Retinal pigment epithelial cell (primary cell): ENCODE data around the gene KCNQ1.

Source experiments
- DNase-seq: peaks from one replicate; pipeline ENCODE4 v3.0.0-alpha.2; 2010; ENCODE audit warnings: low read depth
- H3K4me3 ChIP-seq: 2 replicates; pipeline ENCODE4 v1.5.1; 2011; ENCODE audit warnings: mild to moderate bottlenecking, low read length, control low read depth, moderate library complexity
- TF ChIP-seq, protein P1 (sequence below): conservative IDR thresholded peaks from 2 replicates; pipeline ENCODE4 v1.5.1; 2011; ENCODE audit warnings: low read depth, low read length, control low read depth, inconsistent platforms

KCNQ1 gene

DNA sequence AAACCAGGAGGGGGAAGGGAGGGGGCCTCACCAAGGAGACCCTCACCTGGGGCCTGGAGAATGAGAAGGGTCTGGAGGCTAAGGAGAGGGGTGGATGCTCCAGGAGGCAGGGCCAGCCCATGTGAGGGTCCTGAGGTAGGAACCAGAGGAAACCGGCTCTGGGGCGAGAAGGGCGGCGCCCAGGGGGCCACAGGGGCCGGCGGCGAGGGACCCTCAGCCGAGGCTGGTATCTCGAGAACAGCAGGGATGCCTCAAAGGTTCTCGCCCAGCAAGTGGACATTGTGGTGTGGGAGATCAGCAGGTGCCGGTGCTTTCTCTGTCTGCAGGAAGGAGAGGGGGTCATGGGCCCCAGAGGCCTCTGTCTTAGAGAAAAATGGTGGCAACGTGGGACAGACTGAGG, 392.8 kb downstream of the KCNQ1 start:
- no peak overlapping the region for H3K4me3 ChIP-seq
- no peak for DNase-seq
- TF ChIP-seq, protein P1, sequence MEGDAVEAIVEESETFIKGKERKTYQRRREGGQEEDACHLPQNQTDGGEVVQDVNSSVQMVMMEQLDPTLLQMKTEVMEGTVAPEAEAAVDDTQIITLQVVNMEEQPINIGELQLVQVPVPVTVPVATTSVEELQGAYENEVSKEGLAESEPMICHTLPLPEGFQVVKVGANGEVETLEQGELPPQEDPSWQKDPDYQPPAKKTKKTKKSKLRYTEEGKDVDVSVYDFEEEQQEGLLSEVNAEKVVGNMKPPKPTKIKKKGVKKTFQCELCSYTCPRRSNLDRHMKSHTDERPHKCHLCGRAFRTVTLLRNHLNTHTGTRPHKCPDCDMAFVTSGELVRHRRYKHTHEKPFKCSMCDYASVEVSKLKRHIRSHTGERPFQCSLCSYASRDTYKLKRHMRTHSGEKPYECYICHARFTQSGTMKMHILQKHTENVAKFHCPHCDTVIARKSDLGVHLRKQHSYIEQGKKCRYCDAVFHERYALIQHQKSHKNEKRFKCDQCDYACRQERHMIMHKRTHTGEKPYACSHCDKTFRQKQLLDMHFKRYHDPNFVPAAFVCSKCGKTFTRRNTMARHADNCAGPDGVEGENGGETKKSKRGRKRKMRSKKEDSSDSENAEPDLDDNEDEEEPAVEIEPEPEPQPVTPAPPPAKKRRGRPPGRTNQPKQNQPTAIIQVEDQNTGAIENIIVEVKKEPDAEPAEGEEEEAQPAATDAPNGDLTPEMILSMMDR: no peak

DNA sequence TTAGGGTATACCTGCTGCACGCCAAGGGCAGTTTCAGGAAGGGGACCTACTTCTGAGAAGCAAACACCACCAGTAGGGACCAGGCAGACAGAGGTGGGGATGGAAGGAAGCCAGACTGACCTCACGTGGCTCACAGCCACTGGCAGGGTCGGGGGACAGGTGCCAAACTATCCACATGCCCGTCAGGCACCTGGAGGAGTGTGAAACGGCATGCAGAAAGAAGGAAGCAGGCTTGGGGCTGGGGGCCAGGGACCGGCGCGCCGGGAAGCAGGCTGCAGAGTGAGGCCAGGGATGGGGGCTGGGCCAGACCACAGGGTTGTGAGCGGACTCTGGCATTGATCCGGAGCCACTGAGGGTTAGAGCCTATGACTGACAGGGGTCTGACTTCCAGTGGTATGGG, 393.3 kb downstream of the KCNQ1 start:
- H3K4me3 ChIP-seq: no peak overlapping the region
- TF ChIP-seq, protein P1: no peak
- no peak for DNase-seq

DNA sequence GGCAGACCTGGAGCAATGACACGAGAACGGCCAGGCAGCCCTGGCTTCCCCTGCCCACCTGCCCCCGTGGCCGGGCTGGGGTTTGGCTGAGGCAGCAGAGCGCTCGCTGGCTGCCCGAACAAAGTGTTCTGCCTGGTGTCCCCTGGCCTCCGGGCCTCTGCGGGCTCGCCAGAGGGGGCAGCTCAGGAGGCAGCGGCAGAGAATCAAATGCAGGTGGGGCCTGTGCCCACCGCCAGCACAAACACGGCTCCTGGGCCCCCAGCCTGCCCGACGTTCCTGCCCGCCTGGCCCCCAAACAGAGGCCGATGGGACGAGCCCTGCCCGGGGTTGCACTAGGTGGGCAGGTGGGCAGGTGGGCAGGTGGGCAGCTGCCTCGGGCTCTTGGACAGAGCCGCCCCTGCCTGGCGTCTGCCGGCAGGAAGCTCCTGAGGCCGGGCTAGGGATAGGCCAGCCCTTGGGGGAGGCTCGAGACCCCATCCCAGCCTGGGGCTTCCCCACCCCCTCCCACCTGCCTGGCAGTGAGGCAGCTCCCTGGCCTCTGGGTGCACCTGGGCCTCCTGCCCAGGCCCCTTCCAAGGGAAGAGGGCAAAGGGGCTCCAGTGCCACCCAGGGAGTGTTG, 394.0 kb downstream of the KCNQ1 start:
- no peak overlapping the region for H3K4me3 ChIP-seq
- TF ChIP-seq, protein P1: no peak
- DNase-seq: no peak

GRCh38 chr11:2839395-2839943, 394.7 kb downstream of the KCNQ1 start:
- TF ChIP-seq, protein P1: no peak
- DNase-seq: no peak
- H3K4me3 ChIP-seq: no peak overlapping the region

DNA sequence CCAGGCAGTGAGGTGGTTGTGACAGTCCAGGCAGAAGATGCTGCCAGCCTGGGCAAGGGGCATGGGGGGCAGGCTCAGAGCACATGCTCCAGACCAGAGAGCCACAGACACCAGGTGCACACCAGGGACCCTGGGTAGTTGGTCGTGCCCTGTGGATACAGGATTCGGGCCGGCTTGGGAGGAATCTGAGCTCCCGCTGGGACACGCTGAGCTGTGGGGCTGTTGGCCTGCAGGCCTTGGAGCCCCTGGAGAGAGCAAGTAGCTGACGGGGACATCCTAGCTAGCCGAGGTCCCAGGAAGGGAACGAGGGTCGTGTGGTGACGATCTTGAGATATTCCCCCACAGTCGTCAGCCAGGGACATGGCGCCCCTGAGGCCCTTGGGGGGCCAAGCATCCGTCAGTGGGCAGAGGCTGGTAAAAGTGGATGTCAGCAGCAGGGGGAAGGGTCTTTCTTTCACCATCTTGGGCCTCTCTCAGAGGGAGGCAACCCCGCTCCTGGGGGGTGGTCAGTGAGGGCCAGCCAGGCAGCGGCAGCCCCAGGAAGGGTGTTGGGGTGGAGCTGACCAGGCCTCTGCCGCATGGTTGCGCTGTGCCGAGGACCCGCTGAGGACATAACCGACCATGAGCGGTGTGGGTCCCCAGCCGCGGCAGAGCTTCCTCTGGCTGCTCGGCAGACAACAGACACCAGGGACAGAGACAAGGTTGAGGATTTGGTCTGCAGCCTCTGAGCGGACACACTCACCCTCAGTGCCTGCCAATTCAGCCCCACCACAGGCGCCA, 396.8 kb downstream of the KCNQ1 start:
- TF ChIP-seq, protein P1: no peak
- DNase-seq: no peak
- no peak overlapping the region for H3K4me3 ChIP-seq

GRCh38 chr11:2842876-2843275, 398.1 kb downstream of the KCNQ1 start:
- TF ChIP-seq, protein P1: no peak
- no peak overlapping the region for H3K4me3 ChIP-seq
- DNase-seq: no peak

DNA sequence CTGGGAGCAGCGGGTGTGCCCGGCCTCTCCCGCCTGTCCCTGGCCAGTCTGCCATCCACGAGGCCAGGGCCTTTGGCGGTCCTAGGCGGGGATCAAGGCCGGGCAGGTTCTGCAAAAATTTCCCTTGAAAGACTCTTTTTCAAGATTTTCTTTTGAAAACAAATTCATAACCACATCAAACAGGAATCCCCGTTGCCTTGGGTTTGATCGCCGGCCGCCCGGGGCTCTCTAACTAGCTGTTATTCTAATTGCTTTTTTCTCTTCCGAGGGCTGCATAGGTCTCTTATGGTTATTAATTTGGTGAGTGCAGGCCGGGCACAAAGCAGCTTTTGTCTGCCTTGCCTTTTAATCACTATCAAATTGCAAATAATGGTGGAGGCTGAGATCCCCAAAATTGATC, 398.7 kb downstream of the KCNQ1 start:
- no peak for DNase-seq
- TF ChIP-seq, protein P1: no peak
- H3K4me3 ChIP-seq: no peak overlapping the region
